Stimulated activated CD8-positive, alpha-beta memory T cell treated with anti-CD3 and anti-CD28 coated beads, Interleukin-2, amount 100 ng/mL, for 1 hour (primary cell): Measurements from ENCODE around the gene KLF6.

Experiments used
- DNase-seq, 2 donors: peaks; one replicate each; pipeline ENCODE4 v3.0.0-alpha.2; 2020; ENCODE audit warnings: low read depth in 2 of 2

The KLF6 gene

GRCh38 chr10:3787816-3788215, 2.8 kb upstream of the KLF6 start:
- DNase-seq: no peak

GRCh38 chr10:3787016-3787400, 2.0 kb upstream of the KLF6 start:
- DNase-seq: no peak

- no peak for DNase-seq
Measured at GRCh38 chr10:3786295-3787015, 1.4 kb upstream of the KLF6 start.

- no peak for DNase-seq
Measured at GRCh38 chr10:3785851-3786271, 852 bp upstream of the KLF6 start.

- peak; percentile 99 for DNase-seq
Measured at GRCh38 chr10:3785251-3785850, 342 bp upstream of the KLF6 start.

GRCh38 chr10:3783682-3784432, 1.2 kb downstream of the KLF6 start:
- no peak for DNase-seq

GRCh38 chr10:3783316-3783681, 1.7 kb downstream of the KLF6 start:
- no peak for DNase-seq

GRCh38 chr10:3782451-3783315, 2.3 kb downstream of the KLF6 start:
- DNase-seq: no peak

GRCh38 chr10:3782146-3782450, 2.9 kb downstream of the KLF6 start:
- DNase-seq: no peak

- DNase-seq: no peak
Measured at GRCh38 chr10:3781468-3782145, 3.4 kb downstream of the KLF6 start.

GRCh38 chr10:3780771-3781467, 4.1 kb downstream of the KLF6 start:
- no peak for DNase-seq

GRCh38 chr10:3780021-3780770, 4.8 kb downstream of the KLF6 start:
- no peak for DNase-seq

GRCh38 chr10:3779158-3779741, 5.8 kb downstream of the KLF6 start:
- DNase-seq: no peak

GRCh38 chr10:3778692-3779157, 6.3 kb downstream of the KLF6 start:
- DNase-seq: no peak

- no peak for DNase-seq
Measured at GRCh38 chr10:3777981-3778691, 6.9 kb downstream of the KLF6 start.

GRCh38 chr10:3776796-3777571, 8.0 kb downstream of the KLF6 start:
- no peak for DNase-seq

- no peak for DNase-seq
Measured at GRCh38 chr10:3775696-3776551, 9.1 kb downstream of the KLF6 start.
